Measurements from ENCODE around the gene TRAF1. TPM values are rescaled to one million over a fixed set of nuclear protein-coding genes. Genes with fewer than 3 reads are reported as not detected.

TRAF1 gene
- polyA plus RNA-seq, 1 donor from 2014 or later: 0.89 TPM

DNA sequence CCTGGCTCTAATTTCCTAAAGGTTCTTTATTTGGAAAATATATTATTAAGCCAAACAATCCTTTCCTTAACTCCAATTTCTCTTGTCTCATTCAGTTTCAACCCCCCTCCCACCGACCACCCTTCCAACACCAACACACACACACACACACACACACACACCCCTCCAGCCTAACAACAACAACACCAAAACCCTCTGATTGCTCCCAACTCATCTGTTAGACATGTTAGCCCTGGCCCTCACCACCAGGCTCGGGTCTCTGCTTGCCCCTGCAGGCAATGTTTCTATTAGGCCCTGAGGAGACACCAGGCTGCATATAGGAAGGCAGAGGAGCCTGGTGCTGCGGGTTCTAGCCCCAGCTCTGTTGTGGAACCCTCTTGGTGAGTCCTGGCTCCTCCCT is 18.4 kb upstream of the TRAF1 start:
- H3F3A ChIP-seq (ENCODE audit: insufficient read depth, low read length, poor library complexity, severe bottlenecking): no peaks in the 10 kb centered on the region
- H3K27me3 ChIP-seq (ENCODE audit: insufficient read depth, low read depth, low read length): no peaks in the 10 kb centered on the region
- TF ChIP-seq EP300 (conservative IDR thresholded peaks at IDR 0.05; ENCODE audit: poor library complexity, severe bottlenecking) (no peak), TAF1 (IDR thresholded peaks at IDR 0.05; ENCODE audit: low read depth) (no peak), MXI1 (conservative IDR thresholded peaks at IDR 0.05; ENCODE audit: poor library complexity, severe bottlenecking) (no peak), RAD21 (conservative IDR thresholded peaks at IDR 0.05) (no peak), EZH2 (IDR thresholded peaks at IDR 0.05; ENCODE audit: borderline replicate concordance, insufficient read depth, low read length, poor library complexity, severe bottlenecking) (no peak), SMC3 (conservative IDR thresholded peaks at IDR 0.05; ENCODE audit: poor library complexity) (no peak), POLR2AphosphoS5 (IDR thresholded peaks at IDR 0.05) (no peak)
- TF ChIP-seq, protein P1, sequence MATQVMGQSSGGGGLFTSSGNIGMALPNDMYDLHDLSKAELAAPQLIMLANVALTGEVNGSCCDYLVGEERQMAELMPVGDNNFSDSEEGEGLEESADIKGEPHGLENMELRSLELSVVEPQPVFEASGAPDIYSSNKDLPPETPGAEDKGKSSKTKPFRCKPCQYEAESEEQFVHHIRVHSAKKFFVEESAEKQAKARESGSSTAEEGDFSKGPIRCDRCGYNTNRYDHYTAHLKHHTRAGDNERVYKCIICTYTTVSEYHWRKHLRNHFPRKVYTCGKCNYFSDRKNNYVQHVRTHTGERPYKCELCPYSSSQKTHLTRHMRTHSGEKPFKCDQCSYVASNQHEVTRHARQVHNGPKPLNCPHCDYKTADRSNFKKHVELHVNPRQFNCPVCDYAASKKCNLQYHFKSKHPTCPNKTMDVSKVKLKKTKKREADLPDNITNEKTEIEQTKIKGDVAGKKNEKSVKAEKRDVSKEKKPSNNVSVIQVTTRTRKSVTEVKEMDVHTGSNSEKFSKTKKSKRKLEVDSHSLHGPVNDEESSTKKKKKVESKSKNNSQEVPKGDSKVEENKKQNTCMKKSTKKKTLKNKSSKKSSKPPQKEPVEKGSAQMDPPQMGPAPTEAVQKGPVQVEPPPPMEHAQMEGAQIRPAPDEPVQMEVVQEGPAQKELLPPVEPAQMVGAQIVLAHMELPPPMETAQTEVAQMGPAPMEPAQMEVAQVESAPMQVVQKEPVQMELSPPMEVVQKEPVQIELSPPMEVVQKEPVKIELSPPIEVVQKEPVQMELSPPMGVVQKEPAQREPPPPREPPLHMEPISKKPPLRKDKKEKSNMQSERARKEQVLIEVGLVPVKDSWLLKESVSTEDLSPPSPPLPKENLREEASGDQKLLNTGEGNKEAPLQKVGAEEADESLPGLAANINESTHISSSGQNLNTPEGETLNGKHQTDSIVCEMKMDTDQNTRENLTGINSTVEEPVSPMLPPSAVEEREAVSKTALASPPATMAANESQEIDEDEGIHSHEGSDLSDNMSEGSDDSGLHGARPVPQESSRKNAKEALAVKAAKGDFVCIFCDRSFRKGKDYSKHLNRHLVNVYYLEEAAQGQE (IDR thresholded peaks at IDR 0.05; ENCODE audit: borderline replicate concordance): no peak
- TF ChIP-seq, protein P2, sequence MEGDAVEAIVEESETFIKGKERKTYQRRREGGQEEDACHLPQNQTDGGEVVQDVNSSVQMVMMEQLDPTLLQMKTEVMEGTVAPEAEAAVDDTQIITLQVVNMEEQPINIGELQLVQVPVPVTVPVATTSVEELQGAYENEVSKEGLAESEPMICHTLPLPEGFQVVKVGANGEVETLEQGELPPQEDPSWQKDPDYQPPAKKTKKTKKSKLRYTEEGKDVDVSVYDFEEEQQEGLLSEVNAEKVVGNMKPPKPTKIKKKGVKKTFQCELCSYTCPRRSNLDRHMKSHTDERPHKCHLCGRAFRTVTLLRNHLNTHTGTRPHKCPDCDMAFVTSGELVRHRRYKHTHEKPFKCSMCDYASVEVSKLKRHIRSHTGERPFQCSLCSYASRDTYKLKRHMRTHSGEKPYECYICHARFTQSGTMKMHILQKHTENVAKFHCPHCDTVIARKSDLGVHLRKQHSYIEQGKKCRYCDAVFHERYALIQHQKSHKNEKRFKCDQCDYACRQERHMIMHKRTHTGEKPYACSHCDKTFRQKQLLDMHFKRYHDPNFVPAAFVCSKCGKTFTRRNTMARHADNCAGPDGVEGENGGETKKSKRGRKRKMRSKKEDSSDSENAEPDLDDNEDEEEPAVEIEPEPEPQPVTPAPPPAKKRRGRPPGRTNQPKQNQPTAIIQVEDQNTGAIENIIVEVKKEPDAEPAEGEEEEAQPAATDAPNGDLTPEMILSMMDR (IDR thresholded peaks at IDR 0.05; ENCODE audit: poor library complexity, severe bottlenecking): no peak
- no peak overlapping the region for H3K27ac ChIP-seq (ENCODE audit: low read length)
- no peaks in the 10 kb centered on the region for H3K9me2 ChIP-seq (ENCODE audit: insufficient read depth, low read length)
- H3K4me2 ChIP-seq (ENCODE audit: low read length): no peak overlapping the region
- H3K9me3 ChIP-seq (ENCODE audit: low read length): no peaks in the 10 kb centered on the region
- no peaks in the 10 kb centered on the region for H3K79me2 ChIP-seq (replicated peaks; ENCODE audit: insufficient read depth, low read length)
- no peak overlapping the region for H3K4me3 ChIP-seq (ENCODE audit: low read length)
- H2AFZ ChIP-seq (ENCODE audit: low read depth, low read length): no peak overlapping the region
- no peaks in the 10 kb centered on the region for H4K20me1 ChIP-seq (ENCODE audit: insufficient read depth)
- no peaks in the 10 kb centered on the region for H3K36me3 ChIP-seq (ENCODE audit: insufficient read depth, low read length)
- no peak overlapping the region for H3K9ac ChIP-seq (ENCODE audit: low read length)

DNA sequence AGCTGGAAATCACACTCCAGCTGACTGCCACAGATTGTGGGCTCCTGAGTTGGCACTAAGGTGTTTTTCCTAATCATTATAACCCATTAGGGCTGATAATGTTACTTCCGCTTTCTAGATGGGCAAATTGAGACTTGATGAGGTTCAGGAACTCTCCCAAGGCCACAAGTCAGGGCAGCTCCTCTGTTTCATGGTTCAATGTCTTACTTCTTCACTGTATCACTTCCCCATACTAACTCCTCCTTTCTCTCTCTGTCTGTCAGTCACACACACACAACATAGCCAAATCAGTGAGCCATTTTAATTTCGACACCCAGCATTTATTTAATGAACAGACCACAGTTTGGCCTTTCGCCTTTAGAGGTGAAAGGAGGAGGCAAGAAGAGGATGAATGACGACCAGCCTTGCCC is 17.8 kb upstream of the TRAF1 start:
- no peaks in the 10 kb centered on the region for H3K9me3 ChIP-seq (ENCODE audit: low read length)
- no peaks in the 10 kb centered on the region for H3K36me3 ChIP-seq (ENCODE audit: insufficient read depth, low read length)
- no peaks in the 10 kb centered on the region for H3K79me2 ChIP-seq (replicated peaks; ENCODE audit: insufficient read depth, low read length)
- H4K20me1 ChIP-seq (ENCODE audit: insufficient read depth): no peaks in the 10 kb centered on the region
- H3K4me3 ChIP-seq (ENCODE audit: low read length): no peak overlapping the region
- no peak overlapping the region for H3K27ac ChIP-seq (ENCODE audit: low read length)
- H3K4me2 ChIP-seq (ENCODE audit: low read length): no peak overlapping the region
- TF ChIP-seq EZH2 (IDR thresholded peaks at IDR 0.05; ENCODE audit: borderline replicate concordance, insufficient read depth, low read length, poor library complexity, severe bottlenecking): no peak
- TF ChIP-seq SMC3 (conservative IDR thresholded peaks at IDR 0.05; ENCODE audit: poor library complexity): no peak
- no peak for TF ChIP-seq TAF1 (IDR thresholded peaks at IDR 0.05; ENCODE audit: low read depth)
- no peaks in the 10 kb centered on the region for H3F3A ChIP-seq (ENCODE audit: insufficient read depth, low read length, poor library complexity, severe bottlenecking)
- no peak overlapping the region for H3K9ac ChIP-seq (ENCODE audit: low read length)
- no peak overlapping the region for H2AFZ ChIP-seq (ENCODE audit: low read depth, low read length)
- H3K27me3 ChIP-seq (ENCODE audit: insufficient read depth, low read depth, low read length): no peaks in the 10 kb centered on the region
- H3K9me2 ChIP-seq (ENCODE audit: insufficient read depth, low read length): no peaks in the 10 kb centered on the region

Data from neural cell (in vitro differentiated cells).